Medulla oblongata (tissue), 1 donor: ENCODE data around the gene PLOD3.
A peak's percentile ranks its signal among the peaks of the same experiment; 100 is the strongest.

ENCODE experiments used
- DNase-seq: peaks from one replicate; pipeline ENCODE4 v3.0.0-alpha.2; 2015; ENCODE audit errors: extremely low spot score

The PLOD3 gene

GRCh38 chr7:101180130-101180755 lies 37.1 kb downstream of the PLOD3 start, which contains the start of gene NAT16:
Gene NAT16 (minus strand): TSS chr7:101180293. CDS start chr7:101174807, 5,486 bp downstream.
- no peak for DNase-seq

DNA sequence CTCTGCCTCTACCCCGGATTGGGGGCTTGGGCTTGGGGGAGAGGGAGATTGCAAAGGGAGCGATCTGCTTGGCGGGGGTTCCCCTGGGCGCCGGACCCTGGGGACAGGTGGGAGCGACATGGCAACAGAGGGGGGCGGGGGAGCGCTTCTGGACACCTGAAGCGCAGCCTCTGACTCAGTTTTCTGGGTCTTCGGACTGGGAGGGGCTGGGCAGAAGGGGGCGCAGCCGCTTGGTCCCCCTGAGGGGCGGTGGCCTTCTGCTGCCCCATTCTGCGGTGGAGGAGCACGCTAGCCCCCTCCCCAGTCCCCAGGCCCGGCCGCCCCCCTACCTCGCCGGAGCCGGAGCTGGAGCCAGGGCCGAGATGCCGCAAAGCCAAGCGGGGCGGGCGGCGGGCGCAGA lies 37.7 kb downstream of the PLOD3 start:
- DNase-seq: no peak

DNA sequence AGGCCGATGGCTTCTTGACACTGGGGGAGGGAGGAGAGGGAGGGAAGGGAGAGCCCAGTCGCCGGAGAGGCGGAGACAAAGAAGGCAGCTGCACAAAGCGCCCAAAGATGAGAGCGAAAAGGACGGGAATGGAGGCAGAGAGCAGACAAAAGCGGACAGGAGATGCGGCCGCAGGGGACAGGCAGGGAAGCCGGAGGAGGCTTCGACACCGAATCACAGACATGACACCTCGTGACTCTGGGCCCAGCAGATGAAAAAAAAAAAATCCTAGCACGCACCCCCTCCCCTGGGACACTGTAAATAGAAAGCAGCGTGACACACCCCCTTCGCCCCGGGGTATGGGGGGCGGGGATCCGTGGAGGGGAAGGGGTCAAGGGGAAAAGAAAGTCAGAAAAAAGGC lies 38.3 kb downstream of the PLOD3 start:
- no peak for DNase-seq

DNA sequence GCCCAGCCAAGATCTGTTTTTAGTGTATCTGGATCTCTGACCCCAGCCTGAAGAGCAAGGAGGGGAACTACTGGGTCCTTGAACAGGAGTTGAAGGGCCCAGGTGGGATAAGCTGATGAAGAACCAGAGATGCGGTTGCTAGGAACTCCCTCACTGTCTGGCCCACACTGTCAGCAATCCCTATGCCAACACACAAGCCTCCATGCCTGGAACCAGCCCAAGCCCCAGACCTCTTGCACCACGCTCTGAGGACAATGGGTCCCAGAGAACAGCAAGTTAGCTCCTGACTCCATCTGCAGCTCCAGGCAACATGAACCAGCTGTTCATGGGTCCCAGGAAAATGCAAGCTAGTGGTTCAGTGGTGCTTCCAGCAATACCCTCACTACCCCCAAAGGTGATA lies 39.7 kb downstream of the PLOD3 start:
- DNase-seq: no peak

DNA sequence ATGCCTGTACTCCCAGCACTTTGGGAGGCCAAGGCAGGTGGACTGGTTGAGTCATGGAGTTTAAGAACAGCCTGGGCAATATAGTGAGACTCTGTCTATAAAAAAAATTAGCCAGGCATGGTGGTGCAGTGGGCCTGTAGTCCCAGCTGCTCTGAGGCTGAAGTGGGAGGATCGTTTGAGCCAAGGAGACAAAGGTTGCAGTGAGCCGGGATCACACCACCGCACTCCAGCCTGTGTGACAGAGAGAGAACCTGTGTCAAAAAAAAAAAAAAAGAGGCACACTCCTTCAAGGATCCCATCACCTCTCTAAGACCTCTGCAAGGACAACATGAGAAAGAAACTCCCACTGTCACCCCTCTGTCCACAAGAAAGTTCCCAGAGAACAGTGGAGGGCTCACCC lies 41.7 kb downstream of the PLOD3 start:
- DNase-seq: no peak

DNA sequence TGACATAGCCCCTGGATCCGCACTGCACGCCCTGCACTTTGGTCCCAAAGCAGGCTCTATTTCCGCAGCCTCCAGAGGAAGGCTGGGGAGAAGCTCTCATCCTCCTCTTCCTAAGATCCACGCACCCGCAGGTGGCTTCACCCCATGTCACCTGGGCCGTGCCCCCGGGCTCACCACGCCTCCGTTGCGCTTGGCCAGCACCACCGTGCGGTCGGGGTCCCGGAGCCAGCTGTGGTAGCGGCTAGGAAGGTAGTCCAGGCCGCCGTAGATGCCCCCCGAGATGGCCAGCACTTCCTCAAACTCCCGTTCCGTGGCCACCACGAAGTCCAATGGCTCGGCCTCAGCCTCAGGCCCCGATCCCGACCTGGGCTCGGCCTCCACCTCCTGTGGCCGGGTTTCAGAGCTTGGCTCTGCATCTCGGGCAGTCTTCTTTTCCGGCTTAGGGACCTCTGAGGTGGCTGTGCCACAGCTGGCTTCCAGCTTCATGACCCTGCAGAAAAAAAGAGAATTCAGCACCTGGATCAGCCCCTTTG lies 43.0 kb downstream of the PLOD3 start:
- no peak for DNase-seq

DNA sequence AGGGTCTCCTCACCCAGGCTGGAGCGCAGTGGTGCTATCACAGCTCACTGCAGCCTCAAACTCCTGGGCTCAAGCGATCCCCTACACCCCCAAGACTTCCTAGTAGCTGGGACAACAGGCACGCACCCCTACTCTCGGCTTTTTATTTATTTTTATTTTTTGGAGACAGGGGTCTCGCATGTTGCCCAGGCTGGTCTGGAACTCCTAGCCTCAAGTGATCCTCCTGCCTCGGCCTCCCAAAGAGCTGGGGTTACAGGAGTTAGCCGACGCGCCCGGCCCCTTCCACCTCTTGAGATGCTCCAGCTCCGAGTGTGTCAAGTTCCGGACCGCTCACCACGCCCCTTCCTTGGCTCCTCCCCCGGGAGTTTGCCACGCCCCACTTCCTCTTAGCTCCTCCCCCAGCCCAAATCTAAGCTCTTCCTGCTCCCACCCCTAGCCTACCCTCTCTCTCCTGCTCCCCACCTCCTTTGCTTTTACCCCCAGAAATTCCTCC lies 43.6 kb downstream of the PLOD3 start:
- DNase-seq: no peak

DNA sequence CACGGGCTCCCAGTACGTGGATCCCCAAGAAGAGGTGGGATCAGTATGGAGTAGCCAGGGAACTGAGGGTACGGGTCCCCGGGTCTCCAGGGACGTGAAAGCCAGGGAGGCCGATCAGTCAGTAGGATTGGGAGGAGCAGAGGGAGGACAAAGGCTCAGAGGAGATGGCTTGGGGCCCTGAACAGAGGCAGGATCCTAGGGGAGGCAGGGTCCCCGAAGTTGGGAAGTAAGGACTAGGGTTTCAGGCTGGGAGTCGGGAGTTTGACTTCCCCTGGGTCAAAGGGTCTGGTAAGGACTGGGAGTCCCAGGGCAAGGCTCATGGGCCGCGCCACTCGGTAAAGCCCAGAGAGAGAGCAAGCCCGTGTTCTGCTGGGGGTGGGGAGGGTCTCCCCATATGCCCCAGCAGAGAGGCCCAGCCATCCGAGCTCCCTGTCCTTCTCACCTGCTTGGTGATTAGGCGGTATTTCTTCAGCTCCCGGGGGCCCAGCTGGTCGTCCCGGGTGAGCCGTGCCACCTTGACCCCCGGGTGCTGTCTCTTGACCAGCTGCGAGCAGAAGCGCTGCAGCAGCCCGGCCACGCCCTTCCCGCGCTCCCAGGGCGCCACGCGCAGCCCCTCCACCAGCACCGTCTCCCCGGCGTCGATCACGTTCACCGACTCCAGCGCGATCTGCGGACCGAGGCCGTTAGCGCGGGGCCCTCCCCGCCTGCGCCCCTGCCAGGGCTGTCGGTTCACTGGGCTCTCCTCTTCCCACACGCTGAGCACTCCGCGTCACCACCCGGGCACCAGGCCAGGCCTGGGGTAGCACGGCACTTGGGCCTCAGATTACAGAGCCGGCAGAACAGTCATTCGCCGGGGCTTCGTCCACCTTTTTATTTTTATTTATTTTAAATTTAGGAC lies 44.3 kb downstream of the PLOD3 start:
- DNase-seq: no peak

DNA sequence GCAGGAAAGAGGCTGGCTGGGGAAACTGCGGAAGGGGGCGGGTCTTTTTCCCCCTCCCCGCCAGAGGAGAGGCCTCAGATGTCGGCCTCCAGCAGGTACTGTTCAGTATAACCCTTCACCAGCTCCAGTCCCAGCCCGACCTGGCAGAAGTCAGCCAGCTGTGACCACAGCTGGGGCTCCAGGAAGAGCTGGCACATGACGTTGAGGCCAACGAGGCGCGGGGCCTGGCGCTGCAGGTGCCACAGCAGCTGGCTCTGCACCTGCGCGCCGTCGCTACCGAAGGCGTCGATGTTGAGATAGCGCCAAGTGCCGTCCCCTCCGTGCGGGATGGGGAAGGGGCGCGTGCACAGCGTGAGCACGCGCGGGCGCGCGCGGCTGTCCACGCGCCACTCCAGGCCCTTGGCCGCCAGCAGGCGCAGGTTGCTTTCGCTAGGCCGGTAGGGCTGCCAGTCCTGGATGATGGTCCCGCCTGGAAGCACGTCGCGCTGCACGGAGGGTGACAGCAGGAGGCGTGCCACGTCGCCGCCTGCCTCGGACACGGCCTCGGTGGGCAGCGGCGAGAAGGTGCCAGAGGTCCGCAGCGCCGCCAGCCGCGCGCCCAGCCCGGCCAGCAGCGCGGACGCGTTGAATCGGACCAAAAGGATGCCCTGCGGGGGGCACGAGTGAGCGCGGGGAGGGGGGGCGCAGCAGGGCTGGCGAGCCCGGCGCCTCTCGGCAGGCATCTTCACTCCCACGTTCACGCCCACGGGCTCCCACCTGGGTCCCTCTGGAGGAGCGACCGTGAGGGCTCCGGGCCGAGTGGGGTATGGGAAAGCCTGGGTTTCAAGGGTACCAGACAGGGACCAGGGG lies 45.2 kb downstream of the PLOD3 start:
- no peak for DNase-seq

DNA sequence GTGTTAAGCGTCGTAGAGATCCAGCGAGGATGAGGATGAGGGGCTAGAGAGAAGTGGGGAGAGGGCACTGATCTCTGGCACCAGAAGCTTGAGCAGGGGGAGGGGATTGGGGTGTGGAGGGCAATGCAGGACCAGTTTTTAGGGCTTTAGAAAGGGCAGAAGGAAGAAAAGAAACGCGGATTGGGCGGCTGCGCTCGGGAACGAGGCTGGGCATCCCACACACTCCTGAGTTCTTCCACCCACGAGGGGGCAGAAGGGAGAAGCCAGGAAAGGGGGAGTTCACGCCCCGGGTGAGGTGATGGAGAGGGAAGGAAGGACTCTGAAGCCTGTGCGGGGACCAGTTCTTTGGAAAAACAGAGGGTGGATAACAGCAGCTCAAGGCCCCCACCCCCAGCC lies 45.9 kb downstream of the PLOD3 start:
- DNase-seq: no peak

DNA sequence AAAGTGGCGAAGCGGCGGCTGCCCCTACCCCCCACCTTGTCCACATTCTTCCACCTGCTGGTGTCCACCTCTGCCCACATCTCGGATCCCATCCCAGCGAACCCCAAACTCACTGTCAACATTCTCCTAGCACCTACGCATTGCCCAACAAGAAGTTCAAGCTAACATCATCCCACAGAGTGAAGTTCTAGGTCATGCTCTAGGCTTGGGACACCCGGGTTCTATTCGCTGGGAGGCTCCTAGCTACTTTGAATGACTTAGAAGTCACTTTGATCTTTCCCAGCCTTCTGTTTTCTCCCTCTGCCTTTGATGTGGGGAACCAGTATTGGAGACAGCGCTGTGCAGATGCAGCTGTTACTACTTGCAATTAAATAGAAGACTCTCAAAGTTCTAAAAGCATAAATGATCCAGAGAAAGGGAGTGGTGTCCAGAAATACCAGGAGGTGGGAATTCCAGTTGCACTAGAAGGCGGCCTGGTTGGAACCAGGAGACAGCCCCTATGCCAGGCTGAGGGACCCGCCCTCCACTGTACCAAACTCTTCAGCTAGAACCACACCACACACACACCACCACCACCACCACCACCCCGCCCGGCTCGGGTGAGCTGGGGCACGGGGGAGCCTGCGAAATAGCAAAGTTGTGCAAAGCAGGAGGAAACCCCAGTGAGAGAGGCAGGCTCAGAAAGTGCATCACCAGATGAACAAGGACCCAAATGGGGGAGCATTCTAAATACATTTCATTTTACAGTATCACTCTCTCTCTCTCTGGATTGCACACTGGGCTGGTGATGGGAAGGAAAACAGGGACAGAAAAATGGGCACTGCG lies 46.6 kb downstream of the PLOD3 start:
- no peak for DNase-seq

DNA sequence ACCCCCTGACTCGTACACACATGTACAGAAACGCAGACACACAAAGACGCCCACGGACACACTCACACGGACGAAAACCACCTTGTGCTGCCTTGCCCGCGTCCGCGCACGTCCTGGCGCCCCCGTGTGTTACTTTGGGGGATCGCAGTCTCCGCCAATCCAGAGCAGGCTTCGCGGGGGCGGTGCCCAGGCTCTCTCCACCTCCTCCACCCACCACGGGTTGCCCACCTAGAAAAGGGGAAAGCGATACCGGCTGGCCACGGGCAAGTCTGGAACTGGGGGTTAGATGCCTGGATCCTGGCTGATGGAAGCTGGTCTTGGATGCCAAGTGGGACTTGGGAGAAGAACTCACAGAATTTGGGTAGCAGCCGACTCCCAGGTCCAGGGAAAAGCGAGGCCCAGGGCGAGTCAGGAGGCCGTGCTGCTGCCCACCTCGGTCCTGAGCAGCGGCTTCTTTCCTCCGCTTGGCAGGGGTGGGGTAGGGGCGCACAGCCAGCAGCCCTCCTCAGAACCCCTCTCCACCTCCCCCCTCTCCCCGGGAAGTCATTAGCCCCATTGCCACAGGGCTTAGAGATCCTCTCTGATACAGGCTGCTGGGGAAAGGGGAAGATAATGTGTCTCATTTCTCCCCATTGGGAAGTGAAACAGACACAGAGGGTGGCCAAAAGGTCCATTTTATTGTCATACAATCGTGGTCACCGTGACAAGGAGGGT lies 47.4 kb downstream of the PLOD3 start:
- peak; percentile 41 for DNase-seq

DNA sequence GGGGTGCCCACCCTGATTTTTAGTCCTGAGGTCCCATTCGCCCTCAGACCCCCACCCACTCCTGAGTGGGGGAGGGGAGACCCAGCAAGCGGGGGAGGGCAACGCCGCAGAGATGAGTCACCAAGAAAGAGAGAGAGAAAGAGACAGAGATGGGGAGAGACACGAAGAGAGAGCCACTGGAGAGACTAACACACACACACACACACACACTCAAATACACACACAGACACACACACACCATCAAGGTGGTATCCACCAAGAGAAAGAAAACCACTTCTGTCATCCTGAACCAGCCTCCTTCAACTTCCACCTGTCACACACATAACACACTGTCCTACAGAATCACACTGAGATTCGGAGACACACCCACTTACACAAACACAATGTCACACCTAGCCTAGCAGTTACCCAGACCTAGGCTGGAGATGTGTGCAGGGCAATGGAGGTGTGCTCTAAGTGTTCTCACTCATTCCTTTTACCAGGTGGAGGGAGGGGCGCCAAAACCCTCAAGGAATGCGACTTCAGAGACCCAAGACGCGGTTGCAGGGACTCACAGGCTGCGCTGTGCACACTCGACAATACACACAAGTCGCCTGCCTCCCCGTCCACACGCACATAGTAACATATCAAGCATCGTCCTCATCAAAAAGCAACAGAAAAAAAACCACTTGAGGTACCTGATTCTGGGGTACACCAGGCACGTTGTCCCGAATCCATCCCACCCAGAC lies 48.1 kb downstream of the PLOD3 start:
- DNase-seq: no peak

- DNase-seq: no peak
Measured at GRCh38 chr7:101168412-101169049, 48.9 kb downstream of the PLOD3 start.

DNA sequence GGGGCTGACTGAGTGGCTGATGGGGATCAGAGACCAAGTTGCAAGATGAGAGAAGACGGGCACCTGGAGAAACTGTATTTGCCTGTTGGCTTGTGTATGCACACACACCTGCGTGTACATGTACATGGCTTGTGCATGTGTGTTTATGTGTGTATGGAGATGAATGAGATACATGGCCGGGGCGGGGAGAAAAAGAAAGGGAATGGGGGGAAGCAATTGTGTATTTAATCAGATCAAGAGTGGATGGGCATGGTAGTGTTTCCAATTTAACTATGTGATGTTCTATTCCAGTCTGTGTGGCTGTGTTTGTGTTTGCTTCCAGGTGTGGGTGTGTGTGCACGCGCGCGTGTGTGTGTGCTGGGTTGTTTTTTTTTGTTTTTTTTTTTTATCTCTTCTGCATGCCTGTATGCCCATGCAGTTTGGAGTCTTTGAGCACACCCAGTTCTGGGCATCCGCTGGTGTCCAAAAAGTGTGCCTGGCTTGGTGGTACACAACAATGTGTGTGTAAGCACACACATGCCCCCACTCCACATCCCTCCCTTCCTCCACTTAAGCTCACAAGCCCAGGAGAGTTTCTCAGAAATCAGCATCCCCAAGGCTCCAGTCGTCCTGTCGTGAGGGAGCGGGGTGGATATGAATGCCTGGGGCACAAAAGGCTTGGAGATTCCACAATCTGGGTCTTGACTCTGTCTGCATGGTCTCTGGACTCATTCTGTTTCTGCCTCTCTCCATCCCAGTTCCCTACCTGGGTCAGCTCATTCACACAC lies 49.6 kb downstream of the PLOD3 start:
- no peak for DNase-seq

DNA sequence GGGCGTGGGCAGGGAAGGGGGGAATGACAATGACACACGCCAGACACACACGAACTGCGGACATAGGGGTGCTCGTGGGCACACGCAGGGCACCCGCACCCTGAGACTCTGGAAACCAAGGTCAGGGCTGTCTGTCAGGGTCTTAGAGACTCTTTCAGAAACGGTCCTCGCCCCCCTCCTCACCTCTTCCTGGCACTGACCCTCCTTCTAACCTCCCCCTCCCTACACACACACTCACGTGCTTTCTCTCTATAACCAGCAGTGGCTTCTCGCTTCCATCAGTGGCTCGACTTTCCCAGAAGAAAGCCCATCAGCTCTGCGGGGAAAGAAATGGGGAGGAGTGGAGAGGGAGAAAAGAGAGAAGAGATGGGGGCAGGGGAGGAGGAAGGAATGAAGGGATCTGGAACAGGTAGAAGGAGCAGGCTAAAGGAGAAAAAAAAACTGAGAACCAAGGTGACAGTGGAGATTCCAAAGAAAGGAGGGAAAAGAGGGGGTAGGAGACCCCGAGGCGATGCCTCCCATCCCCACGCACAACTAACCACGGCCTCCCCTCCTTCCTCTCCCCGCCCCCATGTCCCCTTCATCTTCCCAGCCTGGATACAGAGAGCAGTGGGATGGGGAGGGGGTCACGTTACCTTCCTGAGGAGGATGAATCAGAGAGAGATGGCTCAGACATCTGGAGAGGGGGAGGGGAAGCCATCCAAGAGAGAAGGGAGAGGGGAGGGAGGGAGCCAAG lies 50.3 kb downstream of the PLOD3 start:
- no peak for DNase-seq

- DNase-seq: no peak
Measured at GRCh38 chr7:101166648-101166908, 50.8 kb downstream of the PLOD3 start.
